HepG2 (cell line): ENCODE measurements around the gene CD300LF. TPM values are rescaled to one million over a fixed set of nuclear protein-coding genes. Genes with fewer than 3 reads are reported as not detected.
A peak's percentile ranks its signal among the peaks of the same experiment; 100 is the strongest.

Source experiments
- CAMTA2 ChIP-seq: sonication (generic); formaldehyde crosslinking; IDR thresholded peaks from 2 replicates; pipeline ENCODE4 v1.4.0; 2020; ENCODE audit warnings: mild to moderate bottlenecking, missing genetic modification reagents, borderline replicate concordance
- CBX2 ChIP-seq, 2 experiments: fragments of 200-600 bp in 1 of 2; sonication (generic); formaldehyde crosslinking in 1 of 2; IDR thresholded peaks; 2 replicates each; pipeline versions ENCODE4 v1.7.0 to v1.8.1; 2018 to 2022; ENCODE audit warnings: low read depth in 2 of 2, low read length in 1 of 2, mild to moderate bottlenecking in 1 of 2, missing genetic modification reagents in 1 of 2
- CREB1 ChIP-seq, 2 experiments: fragments of 450-650 bp in 1 of 2; IDR thresholded peaks; 2 replicates each; pipeline ENCODE4 v1.6.1; 2016 to 2017; ENCODE audit warnings: control low read depth in 1 of 2, mild to moderate bottlenecking in 1 of 2, missing compliant biosample characterization in 1 of 2, missing genetic modification characterization in 1 of 2
- ELF1 ChIP-seq: sonication (generic); formaldehyde crosslinking; IDR thresholded peaks from 2 replicates; pipeline ENCODE4 v1.4.0; 2020; ENCODE audit warnings: missing genetic modification reagents
- GFI1 ChIP-seq: sonication (generic); formaldehyde crosslinking; IDR thresholded peaks from 2 replicates; pipeline ENCODE4 v1.5.0; 2020; ENCODE audit warnings: missing genetic modification reagents, mild to moderate bottlenecking, borderline replicate concordance
- GLI4 ChIP-seq: sonication (generic); formaldehyde crosslinking; IDR thresholded peaks from 2 replicates; pipeline ENCODE4 v1.5.1; 2020; ENCODE audit warnings: missing genetic modification reagents, mild to moderate bottlenecking, moderate library complexity, borderline replicate concordance
- HNRNPLL ChIP-seq: fragments of 200-400 bp; formaldehyde crosslinking; IDR thresholded peaks from 2 replicates; pipeline ENCODE4 v1.6.1; 2017; ENCODE audit warnings: mild to moderate bottlenecking, low read depth, low read length; ENCODE audit not compliant: poor library complexity, severe bottlenecking
- JUN ChIP-seq: sonication (generic); formaldehyde crosslinking; IDR thresholded peaks from 2 replicates; pipeline ENCODE4 v1.4.0; 2020; ENCODE audit warnings: mild to moderate bottlenecking, missing genetic modification reagents
- MBNL3 ChIP-seq: fragments of 250-450 bp; sonication (Bioruptor Pico); conservative IDR thresholded peaks from 2 replicates; pipeline ENCODE4 v1.8.0; 2022; ENCODE audit warnings: mild to moderate bottlenecking, inconsistent platforms
- MXD4 ChIP-seq: IDR thresholded peaks from 2 replicates; pipeline ENCODE4 v1.6.1; 2016; ENCODE audit warnings: mild to moderate bottlenecking, missing biosample characterization, missing genetic modification reagents
- PAX8 ChIP-seq: sonication (generic); formaldehyde crosslinking; IDR thresholded peaks from 2 replicates; pipeline ENCODE4 v1.8.0; 2022; ENCODE audit warnings: mild to moderate bottlenecking, missing genetic modification reagents, borderline replicate concordance
- SIX1 ChIP-seq: sonication (generic); formaldehyde crosslinking; IDR thresholded peaks from 2 replicates; pipeline ENCODE4 v1.4.0; 2020; ENCODE audit warnings: missing genetic modification reagents, borderline replicate concordance
- SMC3 ChIP-seq: IDR thresholded peaks from 2 replicates; pipeline ENCODE4 v1.6.1; 2011; ENCODE audit warnings: low read length, improper control_type of control experiment
- STAT5B ChIP-seq: sonication (generic); formaldehyde crosslinking; IDR thresholded peaks from 2 replicates; pipeline ENCODE4 v1.4.0; 2020; ENCODE audit warnings: missing genetic modification reagents
- TCF12 ChIP-seq, 2 experiments: fragments of 450-650 bp in 1 of 2; sonication (generic) in 1 of 2; formaldehyde crosslinking in 1 of 2; IDR thresholded peaks; 2 replicates each; pipeline versions ENCODE4 v1.6.1 to v1.8.0; 2017 to 2022; ENCODE audit warnings: antibody characterized with exemption in 1 of 2, mild to moderate bottlenecking in 1 of 2, missing genetic modification reagents in 1 of 2, moderate library complexity in 1 of 2
- ZFP36L1 ChIP-seq: sonication (generic); formaldehyde crosslinking; IDR thresholded peaks from 2 replicates; pipeline ENCODE4 v1.8.0; 2022; ENCODE audit warnings: mild to moderate bottlenecking, missing genetic modification reagents, moderate library complexity
- ZNF282 ChIP-seq: fragments of 450-650 bp; IDR thresholded peaks from 2 replicates; pipeline ENCODE4 v1.6.1; 2018; ENCODE audit not compliant: partially characterized antibody
- ZNF333 ChIP-seq: sonication (generic); formaldehyde crosslinking; IDR thresholded peaks from 2 replicates; pipeline ENCODE4 v1.4.0; 2020; ENCODE audit warnings: mild to moderate bottlenecking, missing genetic modification reagents, borderline replicate concordance
- ZNF546 ChIP-seq: sonication (generic); formaldehyde crosslinking; conservative IDR thresholded peaks from 2 replicates; pipeline ENCODE4 v1.8.1; 2023; ENCODE audit warnings: mild to moderate bottlenecking, missing genetic modification reagents
- polyA plus RNA-seq, 8 experiments: library from polyadenylated mRNA; depleted of rRNA in 3 of 8; stranded (reverse) in 7 of 8; unstranded in 1 of 8; fragments of >200 nt; fragmentation: Illumina TruSeq in 4 of 8; extraction: Trizol in 4 of 8; gene quantifications; 2 replicates each; pipeline versions ENCODE4 v1.2.1 to v1.2.3, GENCODE V29; 2011 to 2016; ENCODE audit warnings: low read depth in 4 of 8, missing spikeins in 1 of 8, mixed read lengths in 1 of 8; ENCODE audit not compliant: insufficient read depth in 1 of 8
- total RNA-seq, 5 experiments: library from RNA; depleted of rRNA; stranded (reverse); fragments of >200 nt; fragmentation: Illumina TruSeq; extraction: Trizol; gene quantifications; 2 replicates each; pipeline ENCODE4 v1.2.3, GENCODE V29; 2016; ENCODE audit warnings: low read depth in 1 of 5
- TF ChIP-seq, protein P1 (sequence below): sonication (generic); formaldehyde crosslinking; IDR thresholded peaks from 2 replicates; pipeline ENCODE4 v1.9.0; 2021; ENCODE audit warnings: missing genetic modification reagents, borderline replicate concordance
- TF ChIP-seq, protein P2 (sequence below): sonication (generic); formaldehyde crosslinking; IDR thresholded peaks from 2 replicates; pipeline ENCODE4 v1.5.1; 2020; ENCODE audit warnings: missing genetic modification reagents, mild to moderate bottlenecking, borderline replicate concordance
- TF ChIP-seq, protein P3 (sequence below): sonication (generic); formaldehyde crosslinking; IDR thresholded peaks from 2 replicates; pipeline ENCODE4 v1.4.0; 2020; ENCODE audit warnings: missing genetic modification reagents, borderline replicate concordance

The CD300LF gene
- total and polyA plus RNA-seq, 2 of the 13 experiments (the other 11 are each of a cell fraction or from before 2014, with no cell fraction given): not detected

DNA sequence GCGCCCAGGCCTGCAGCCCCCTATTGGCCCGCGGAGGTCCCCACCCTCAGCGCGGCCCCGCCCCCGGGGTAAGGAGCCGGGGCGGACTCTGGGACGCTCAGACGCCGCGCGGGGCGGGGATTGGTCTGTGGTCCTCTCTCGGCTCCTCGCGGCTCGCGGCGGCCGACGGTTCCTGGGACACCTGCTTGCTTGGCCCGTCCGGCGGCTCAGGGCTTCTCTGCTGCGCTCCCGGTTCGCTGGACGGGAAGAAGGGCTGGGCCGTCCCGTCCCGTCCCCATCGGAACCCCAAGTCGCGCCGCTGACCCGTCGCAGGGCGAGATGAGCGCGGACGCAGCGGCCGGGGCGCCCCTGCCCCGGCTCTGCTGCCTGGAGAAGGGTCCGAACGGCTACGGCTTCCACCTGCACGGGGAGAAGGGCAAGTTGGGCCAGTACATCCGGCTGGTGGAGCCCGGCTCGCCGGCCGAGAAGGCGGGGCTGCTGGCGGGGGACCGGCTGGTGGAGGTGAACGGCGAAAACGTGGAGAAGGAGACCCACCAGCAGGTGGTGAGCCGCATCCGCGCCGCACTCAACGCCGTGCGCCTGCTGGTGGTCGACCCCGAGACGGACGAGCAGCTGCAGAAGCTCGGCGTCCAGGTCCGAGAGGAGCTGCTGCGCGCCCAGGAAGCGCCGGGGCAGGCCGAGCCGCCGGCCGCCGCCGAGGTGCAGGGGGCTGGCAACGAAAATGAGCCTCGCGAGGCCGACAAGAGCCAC lies 36.0 kb upstream of the CD300LF start, which contains the start of gene NHERF1 (continued):
- TF ChIP-seq CAMTA2 (CRISPR knock-in tag) (peak; percentile 95; the same call in 1 of the 2 replicates), STAT5B (CRISPR knock-in tag) (peak; percentile 60), ZNF333 (CRISPR knock-in tag) (peak; percentile 98; the same call in 1 of the 2 replicates), MXD4 (CRISPR knock-in tag) (peak; percentile 81), GLI4 (peak; percentile 97), CBX2 (IDR thresholded peaks at IDR 0.05; ENCODE audit: low read depth, low read length) (no peak), CBX2 (CRISPR knock-in tag; IDR thresholded peaks at IDR 0.05; ENCODE audit: low read depth) (no peak), PAX8 (CRISPR knock-in tag) (no peak), ELF1 (peak; percentile 23; the same call in 1 of the 2 replicates), TCF12 (IDR thresholded peaks at IDR 0.05) (no peak), TCF12 (CRISPR knock-in tag; IDR thresholded peaks at IDR 0.05) (no peak; the same call in none of the 2 replicates), GFI1 (0 out of 2 replicates have a peak, but pooled peaks have one; percentile 49), ZNF282 (no peak), JUN (CRISPR knock-in tag) (no peak), ZFP36L1 (CRISPR knock-in tag) (0 out of 2 replicates have a peak, but pooled peaks have one; percentile 45), ZNF546 (CRISPR knock-in tag) (peak; percentile 68; the same call in 1 of the 2 replicates), SMC3 (no peak; the same call in 1 of the 2 replicates), HNRNPLL (no peak), MBNL3 (no peak), SIX1 (peak; percentile 38; the same call in 1 of the 2 replicates), CREB1 (IDR thresholded peaks at IDR 0.05) (no peak), CREB1 (CRISPR knock-in tag; IDR thresholded peaks at IDR 0.05) (no peak)
- TF ChIP-seq, protein P1, sequence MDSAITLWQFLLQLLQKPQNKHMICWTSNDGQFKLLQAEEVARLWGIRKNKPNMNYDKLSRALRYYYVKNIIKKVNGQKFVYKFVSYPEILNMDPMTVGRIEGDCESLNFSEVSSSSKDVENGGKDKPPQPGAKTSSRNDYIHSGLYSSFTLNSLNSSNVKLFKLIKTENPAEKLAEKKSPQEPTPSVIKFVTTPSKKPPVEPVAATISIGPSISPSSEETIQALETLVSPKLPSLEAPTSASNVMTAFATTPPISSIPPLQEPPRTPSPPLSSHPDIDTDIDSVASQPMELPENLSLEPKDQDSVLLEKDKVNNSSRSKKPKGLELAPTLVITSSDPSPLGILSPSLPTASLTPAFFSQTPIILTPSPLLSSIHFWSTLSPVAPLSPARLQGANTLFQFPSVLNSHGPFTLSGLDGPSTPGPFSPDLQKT (CRISPR knock-in tag): peak; percentile 73; the same call in 1 of the 2 replicates
- TF ChIP-seq, protein P2, sequence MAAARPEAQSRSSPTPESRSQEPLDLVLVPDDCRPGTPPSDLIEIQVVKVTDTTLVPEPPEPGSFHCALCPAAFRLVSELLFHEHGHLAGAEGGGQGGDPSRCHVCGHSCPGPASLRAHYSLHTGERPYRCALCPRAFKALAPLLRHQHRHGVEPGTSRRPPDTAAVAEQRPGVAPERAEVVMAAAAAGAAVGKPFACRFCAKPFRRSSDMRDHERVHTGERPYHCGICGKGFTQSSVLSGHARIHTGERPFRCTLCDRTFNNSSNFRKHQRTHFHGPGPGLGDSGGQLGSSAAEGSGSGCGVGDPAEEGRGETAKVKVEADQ (CRISPR knock-in tag): peak; percentile 94
- TF ChIP-seq, protein P3, sequence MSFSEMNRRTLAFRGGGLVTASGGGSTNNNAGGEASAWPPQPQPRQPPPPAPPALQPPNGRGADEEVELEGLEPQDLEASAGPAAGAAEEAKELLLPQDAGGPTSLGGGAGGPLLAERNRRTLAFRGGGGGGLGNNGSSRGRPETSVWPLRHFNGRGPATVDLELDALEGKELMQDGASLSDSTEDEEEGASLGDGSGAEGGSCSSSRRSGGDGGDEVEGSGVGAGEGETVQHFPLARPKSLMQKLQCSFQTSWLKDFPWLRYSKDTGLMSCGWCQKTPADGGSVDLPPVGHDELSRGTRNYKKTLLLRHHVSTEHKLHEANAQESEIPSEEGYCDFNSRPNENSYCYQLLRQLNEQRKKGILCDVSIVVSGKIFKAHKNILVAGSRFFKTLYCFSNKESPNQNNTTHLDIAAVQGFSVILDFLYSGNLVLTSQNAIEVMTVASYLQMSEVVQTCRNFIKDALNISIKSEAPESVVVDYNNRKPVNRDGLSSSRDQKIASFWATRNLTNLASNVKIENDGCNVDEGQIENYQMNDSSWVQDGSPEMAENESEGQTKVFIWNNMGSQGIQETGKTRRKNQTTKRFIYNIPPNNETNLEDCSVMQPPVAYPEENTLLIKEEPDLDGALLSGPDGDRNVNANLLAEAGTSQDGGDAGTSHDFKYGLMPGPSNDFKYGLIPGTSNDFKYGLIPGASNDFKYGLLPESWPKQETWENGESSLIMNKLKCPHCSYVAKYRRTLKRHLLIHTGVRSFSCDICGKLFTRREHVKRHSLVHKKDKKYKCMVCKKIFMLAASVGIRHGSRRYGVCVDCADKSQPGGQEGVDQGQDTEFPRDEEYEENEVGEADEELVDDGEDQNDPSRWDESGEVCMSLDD: peak; percentile 87
